Nephron progenitor cell (in vitro differentiated cells): Measurements from ENCODE around the gene LMF2.

Experiments
- DNase-seq: peaks from one replicate; pipeline ENCODE4 v3.0.0; 2021
- H3K27ac Mint-ChIP-seq: 2 replicates; pipeline ENCODE4 v1.8.0; 2021; ENCODE audit warnings: mild to moderate bottlenecking, moderate library complexity, mixed read lengths
- H3K27me3 Mint-ChIP-seq: 2 replicates; pipeline ENCODE4 v1.8.0; 2021; ENCODE audit warnings: mild to moderate bottlenecking, low read depth, mixed read lengths; ENCODE audit not compliant: poor library complexity
- H3K36me3 Mint-ChIP-seq: 2 replicates; pipeline ENCODE4 v1.8.0; 2021; ENCODE audit warnings: low read depth, mixed read lengths
- H3K4me1 Mint-ChIP-seq: 2 replicates; pipeline ENCODE4 v1.8.0; 2021; ENCODE audit warnings: mixed read lengths
- H3K4me3 Mint-ChIP-seq: 2 replicates; pipeline ENCODE4 v1.8.0; 2021; ENCODE audit warnings: mild to moderate bottlenecking, moderate library complexity, mixed read lengths
- H3K9me3 Mint-ChIP-seq: 2 replicates; pipeline ENCODE4 v1.8.0; 2021; ENCODE audit warnings: mild to moderate bottlenecking, moderate library complexity, mixed read lengths
- CTCF ChIP-seq: fragments of 200-600 bp; sonication (generic); IDR thresholded peaks from 2 replicates; pipeline ENCODE4 v1.5.0; 2021; ENCODE audit warnings: antibody characterized with exemption

Gene LMF2

GRCh38 chr22:50483106-50483505 lies 24.4 kb downstream of the LMF2 start:
- Mint-ChIP-seq H3K4me1 (peaks cover 34% of the 10 kb centered on the region), H3K4me3 (no peak overlapping the region), H3K9me3 (peaks cover 8% of the 10 kb centered on the region), H3K36me3 (no peaks in the 10 kb centered on the region), H3K27me3 (peaks cover 39% of the 10 kb centered on the region), H3K27ac (no peak overlapping the region)
- DNase-seq = no peak
- no peak for TF ChIP-seq CTCF

GRCh38 chr22:50482107-50483074 lies 25.1 kb downstream of the LMF2 start:
- TF ChIP-seq CTCF = no peak
- peak overlapping the region; percentile 61 for H3K4me3 Mint-ChIP-seq
- peaks cover 8% of the 10 kb centered on the region for H3K9me3 Mint-ChIP-seq
- DNase-seq = no peak
- no peak overlapping the region for H3K27ac Mint-ChIP-seq
- peaks cover 40% of the 10 kb centered on the region for H3K4me1 Mint-ChIP-seq
- peaks cover 43% of the 10 kb centered on the region for H3K27me3 Mint-ChIP-seq
- no peaks in the 10 kb centered on the region for H3K36me3 Mint-ChIP-seq

GRCh38 chr22:50481440-50482106 lies 25.9 kb downstream of the LMF2 start, which contains the start of gene ADM2:
Gene ADM2 (plus strand): TSS chr22:50481543. CDS start chr22:50481848, 305 bp downstream.
- no peak for TF ChIP-seq CTCF
- DNase-seq = peak; percentile 80
- H3K4me1 Mint-ChIP-seq = peaks cover 43% of the 10 kb centered on the region

GRCh38 chr22:50481045-50481439 lies 26.5 kb downstream of the LMF2 start:
- Mint-ChIP-seq H3K27me3 (peaks cover 45% of the 10 kb centered on the region), H3K4me1 (peaks cover 41% of the 10 kb centered on the region), H3K36me3 (no peaks in the 10 kb centered on the region), H3K9me3 (peaks cover 8% of the 10 kb centered on the region), H3K27ac (no peak overlapping the region), H3K4me3 (peak overlapping the region; percentile 45)
- DNase-seq = no peak
- TF ChIP-seq CTCF = no peak

More at GRCh38 chr22:50481440-50482106, 25.9 kb downstream of the LMF2 start, which contains the start of gene ADM2:
- Mint-ChIP-seq H3K27me3 (peaks cover 46% of the 10 kb centered on the region), H3K4me3 (peak within 1 kb of the TSS; percentile 67), H3K27ac (no peak within 1 kb of the TSS), H3K36me3 (no peaks in the 10 kb centered on the region), H3K9me3 (peaks cover 8% of the 10 kb centered on the region)

- TF ChIP-seq CTCF = no peak
- Mint-ChIP-seq H3K27ac (no peak overlapping the region), H3K4me1 (peaks cover 39% of the 10 kb centered on the region), H3K4me3 (peak overlapping the region; percentile 67), H3K9me3 (peaks cover 8% of the 10 kb centered on the region), H3K27me3 (peaks cover 36% of the 10 kb centered on the region), H3K36me3 (no peaks in the 10 kb centered on the region)
- DNase-seq = no peak
Measured at GRCh38 chr22:50479721-50480120, 27.8 kb downstream of the LMF2 start.
